Hippocampal formation (tissue), 2 donors: ENCODE results near the gene METTL23.
"Not testable (repeated sequence)": the region's sequence is repeated elsewhere in the genome, so short reads cannot be mapped to it uniquely, and the experiment has no call there.

Source experiments
- DNase-seq, 2 donors: peaks; one replicate each; lab custom pipeline; 2025; lab: John Stamatoyannopoulos, UW

Gene METTL23

GRCh38 chr17:76695059-76695831 lies 31.4 kb upstream of the METTL23 start:
- DNase-seq = no peak

- DNase-seq = no peak
These were observed 29.6 kb upstream of the METTL23 start for GRCh38 chr17:76696763-76697701.

GRCh38 chr17:76697702-76698465 lies 28.8 kb upstream of the METTL23 start:
- DNase-seq = no peak

GRCh38 chr17:76698466-76698977 lies 28.1 kb upstream of the METTL23 start:
- DNase-seq = not testable (repeated sequence)

GRCh38 chr17:76700270-76700616 lies 26.4 kb upstream of the METTL23 start:
- DNase-seq = no peak

- no peak for DNase-seq
These were observed 25.8 kb upstream of the METTL23 start for GRCh38 chr17:76700617-76701470.

- DNase-seq = no peak
These were observed 25.1 kb upstream of the METTL23 start for GRCh38 chr17:76701471-76701967.

GRCh38 chr17:76702076-76702475 lies 24.6 kb upstream of the METTL23 start:
- no peak for DNase-seq

GRCh38 chr17:76702941-76703637 lies 23.6 kb upstream of the METTL23 start:
- no peak for DNase-seq

- no peak for DNase-seq
These were observed 21.8 kb upstream of the METTL23 start for GRCh38 chr17:76704805-76705204.

GRCh38 chr17:76706817-76707216 lies 19.8 kb upstream of the METTL23 start:
- DNase-seq = no peak

- DNase-seq = peak; percentile 70 to 76
These were observed 18.4 kb upstream of the METTL23 start for GRCh38 chr17:76707985-76708807.

- no peak for DNase-seq
These were observed 17.3 kb upstream of the METTL23 start for GRCh38 chr17:76709077-76709950.

- not testable (repeated sequence) for DNase-seq
These were observed 16.4 kb upstream of the METTL23 start for GRCh38 chr17:76709951-76710862.

GRCh38 chr17:76710863-76711611 lies 15.6 kb upstream of the METTL23 start, which contains the start of gene MXRA7:
Gene MXRA7 (minus strand): TSS chr17:76710965. CDS start chr17:76710946, 19 bp downstream.
- peak; percentile 64 to 67 for DNase-seq

- DNase-seq = not testable (repeated sequence)
These were observed 14.3 kb upstream of the METTL23 start for GRCh38 chr17:76712321-76712720.
